HG03457 (cell line): ENCODE measurements around the gene ZDHHC22.

Experiments used
- ATAC-seq: cut with Tn5 transposase; IDR thresholded peaks from one replicate; pipeline ENCODE4 v1.9.1; 2021; ENCODE audit warnings: moderate number of reproducible peaks; ENCODE audit not compliant: unreplicated experiment

ZDHHC22 gene

DNA sequence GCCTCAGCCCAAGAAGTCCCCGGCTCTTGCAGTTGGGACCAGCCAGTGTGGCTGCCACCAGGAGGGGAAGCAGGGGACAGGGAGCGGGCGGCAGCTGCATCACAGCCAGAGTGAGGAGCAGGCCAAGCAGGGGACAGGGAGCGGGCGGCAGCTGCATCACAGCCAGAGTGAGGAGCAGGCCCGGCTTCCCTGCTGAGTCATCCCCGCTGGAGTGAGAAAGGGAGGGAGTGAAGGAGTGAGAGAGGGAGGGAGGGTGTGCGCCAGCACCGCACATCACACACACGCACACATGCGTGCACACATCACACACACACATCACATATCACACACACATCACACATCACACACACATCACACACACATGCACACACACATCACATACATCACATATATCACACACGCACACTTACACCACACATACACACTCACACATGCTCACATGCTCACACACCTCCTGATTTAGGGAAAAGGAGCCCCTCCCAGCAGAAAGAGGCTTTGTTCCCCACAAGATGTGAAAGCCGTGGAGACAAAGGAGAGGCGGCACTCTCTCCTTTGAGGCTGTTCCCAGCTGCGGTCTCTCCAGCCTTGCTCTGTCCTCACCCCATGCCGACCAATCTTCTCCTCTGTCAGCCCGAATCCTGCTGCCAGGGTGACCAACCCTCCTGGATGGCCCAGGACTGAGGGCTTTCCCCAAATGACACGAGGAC, 16.7 kb upstream of the ZDHHC22 start:
- ATAC-seq: no peak

- no peak for ATAC-seq
These were observed 16.1 kb upstream of the ZDHHC22 start for GRCh38 chr14:77157740-77158139.

DNA sequence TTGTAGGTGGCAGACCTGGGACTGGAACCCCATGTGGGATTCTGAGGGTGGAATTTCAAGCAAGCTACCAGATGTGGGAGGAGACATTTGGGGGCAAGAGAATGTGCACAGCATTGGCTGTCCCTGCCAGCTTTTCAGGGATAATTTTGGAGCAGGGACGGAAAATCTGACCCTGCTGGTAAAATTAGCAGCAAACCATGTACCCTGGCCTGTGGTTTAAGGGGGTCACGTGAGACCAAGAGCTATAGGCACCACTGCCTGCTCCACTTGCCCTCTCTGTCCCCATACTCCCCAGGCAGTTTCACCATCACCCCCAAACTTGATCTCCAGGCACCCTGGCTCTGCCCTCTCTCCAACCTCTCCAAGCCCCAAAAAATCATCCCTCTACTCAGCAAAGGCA, 13.5 kb upstream of the ZDHHC22 start:
- ATAC-seq: no peak

DNA sequence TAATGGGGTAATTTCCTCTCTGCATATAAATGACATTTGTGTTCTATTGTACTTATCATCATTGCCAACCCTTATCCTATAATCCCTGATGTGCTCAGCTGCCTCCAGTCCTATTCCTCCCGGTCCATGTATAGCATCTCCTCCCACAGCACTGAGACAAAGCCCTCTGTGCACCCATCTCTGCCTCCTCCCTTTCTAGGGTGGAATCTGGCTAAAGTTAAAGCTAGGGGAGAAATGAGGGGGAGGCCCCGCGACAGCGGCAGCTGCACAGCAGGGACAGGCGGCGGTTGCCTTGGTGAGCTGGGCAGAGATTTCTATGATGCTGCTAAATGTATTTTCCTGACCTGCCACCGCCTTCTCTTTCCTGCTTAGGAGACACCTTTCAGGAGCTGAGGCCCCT, 12.8 kb upstream of the ZDHHC22 start:
- no peak for ATAC-seq

GRCh38 chr14:77153802-77154201, 12.2 kb upstream of the ZDHHC22 start:
- ATAC-seq: no peak

GRCh38 chr14:77151918-77152588, 10.5 kb upstream of the ZDHHC22 start:
- no peak for ATAC-seq

DNA sequence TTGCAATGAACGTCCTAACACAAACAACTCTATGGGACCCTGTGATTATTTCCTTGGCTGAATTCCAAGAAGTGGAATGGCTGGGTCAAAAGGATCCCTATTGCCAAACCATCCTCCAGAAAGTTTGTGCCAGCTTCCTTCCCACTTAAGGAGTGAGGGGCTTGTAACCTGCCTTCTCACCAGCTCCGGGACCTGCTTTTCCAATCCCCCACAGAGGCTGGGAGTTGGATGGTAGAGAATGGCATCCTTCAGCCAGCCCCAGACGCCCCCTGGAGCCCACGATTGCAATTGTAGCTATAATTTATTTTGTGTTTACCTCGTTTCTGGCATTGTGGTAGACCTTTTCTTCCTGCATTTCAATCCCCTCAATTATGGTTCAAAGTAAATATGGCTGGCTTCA, 9.7 kb upstream of the ZDHHC22 start:
- no peak for ATAC-seq

- ATAC-seq: no peak
These were observed 7.1 kb upstream of the ZDHHC22 start for GRCh38 chr14:77148510-77149231.

GRCh38 chr14:77145975-77146740, 4.6 kb upstream of the ZDHHC22 start:
- no peak for ATAC-seq

GRCh38 chr14:77144412-77145115, 3.0 kb upstream of the ZDHHC22 start:
- no peak for ATAC-seq

GRCh38 chr14:77143071-77143470, 1.5 kb upstream of the ZDHHC22 start:
- ATAC-seq: no peak

DNA sequence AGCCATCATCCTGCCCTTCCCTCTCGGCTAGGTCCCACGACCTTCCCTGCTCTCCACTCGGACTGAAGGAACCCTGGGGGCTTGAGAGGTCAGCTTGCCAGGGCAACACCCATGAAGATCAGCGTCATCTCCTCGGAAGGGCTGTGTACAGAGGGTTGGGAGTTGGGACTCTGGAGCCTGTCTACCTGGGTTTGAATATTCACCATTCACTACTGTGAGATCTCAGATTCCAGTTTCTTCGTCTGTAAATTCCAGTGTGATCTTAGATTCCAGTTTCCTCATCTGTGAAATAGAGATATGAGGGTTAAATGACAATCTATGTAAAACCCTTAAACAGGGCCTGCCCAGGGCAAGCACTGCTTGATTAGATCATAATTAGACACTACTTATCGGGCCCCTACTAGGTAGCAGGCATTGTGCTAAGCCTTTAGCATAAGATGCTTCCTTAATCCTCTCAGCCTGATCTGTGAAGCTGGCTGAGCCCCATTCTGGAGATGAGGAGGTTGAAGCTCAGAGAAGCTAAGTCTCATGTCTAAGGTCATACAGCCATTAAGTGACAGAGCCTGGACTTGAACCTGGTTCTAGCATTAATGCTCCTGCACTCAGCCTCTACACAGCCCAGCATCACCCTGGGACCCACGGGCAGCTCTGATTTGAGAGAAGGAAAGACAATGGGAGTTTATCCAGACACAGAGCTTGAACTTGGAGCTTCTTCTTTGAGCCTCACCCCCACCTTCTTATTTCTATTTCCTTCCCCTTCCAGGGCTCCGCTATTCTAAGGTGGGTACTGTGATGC, 612 bp upstream of the ZDHHC22 start:
- no peak for ATAC-seq

DNA sequence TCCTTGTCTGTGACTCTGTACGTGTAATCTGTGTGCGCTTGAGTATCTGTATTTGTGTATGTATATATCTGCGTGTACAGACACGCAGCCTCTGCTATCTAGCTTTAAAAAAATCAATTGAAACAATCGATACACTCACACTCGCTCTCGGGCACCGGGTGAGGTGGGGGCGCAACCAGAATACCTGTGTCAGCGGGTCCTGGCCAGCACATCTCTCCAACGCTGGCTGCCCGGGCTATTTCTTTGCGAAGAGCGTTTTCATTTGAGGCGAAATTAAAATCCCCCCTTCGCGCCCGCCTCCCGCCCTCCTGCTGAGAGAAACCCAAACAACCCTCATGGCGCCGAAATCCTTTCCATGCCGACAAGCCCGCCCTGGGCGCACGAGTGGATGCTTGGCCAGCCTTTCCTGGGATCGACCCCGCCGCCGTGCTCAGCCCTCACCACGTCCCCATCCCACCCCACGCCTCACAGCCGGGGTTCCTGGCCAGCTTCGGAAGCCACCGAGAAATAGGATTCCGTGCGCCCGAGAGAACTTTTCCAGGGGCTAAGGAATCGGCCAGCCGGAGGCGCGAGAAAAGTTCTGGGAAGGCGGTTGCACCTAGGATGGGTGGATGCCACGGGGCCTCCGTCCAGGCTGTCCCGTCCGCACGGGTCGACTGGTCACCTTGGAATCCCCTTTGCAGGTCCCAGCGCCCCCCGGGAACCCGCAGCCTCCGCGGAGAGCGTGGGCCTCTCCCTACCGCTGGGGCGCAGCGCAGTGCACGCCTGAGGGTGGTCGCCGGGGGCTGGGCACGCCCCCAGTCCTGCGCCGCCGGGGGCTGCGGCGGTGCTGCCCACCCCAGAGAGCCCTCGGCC, 1.0 kb downstream of the ZDHHC22 start:
- ATAC-seq: no peak

DNA sequence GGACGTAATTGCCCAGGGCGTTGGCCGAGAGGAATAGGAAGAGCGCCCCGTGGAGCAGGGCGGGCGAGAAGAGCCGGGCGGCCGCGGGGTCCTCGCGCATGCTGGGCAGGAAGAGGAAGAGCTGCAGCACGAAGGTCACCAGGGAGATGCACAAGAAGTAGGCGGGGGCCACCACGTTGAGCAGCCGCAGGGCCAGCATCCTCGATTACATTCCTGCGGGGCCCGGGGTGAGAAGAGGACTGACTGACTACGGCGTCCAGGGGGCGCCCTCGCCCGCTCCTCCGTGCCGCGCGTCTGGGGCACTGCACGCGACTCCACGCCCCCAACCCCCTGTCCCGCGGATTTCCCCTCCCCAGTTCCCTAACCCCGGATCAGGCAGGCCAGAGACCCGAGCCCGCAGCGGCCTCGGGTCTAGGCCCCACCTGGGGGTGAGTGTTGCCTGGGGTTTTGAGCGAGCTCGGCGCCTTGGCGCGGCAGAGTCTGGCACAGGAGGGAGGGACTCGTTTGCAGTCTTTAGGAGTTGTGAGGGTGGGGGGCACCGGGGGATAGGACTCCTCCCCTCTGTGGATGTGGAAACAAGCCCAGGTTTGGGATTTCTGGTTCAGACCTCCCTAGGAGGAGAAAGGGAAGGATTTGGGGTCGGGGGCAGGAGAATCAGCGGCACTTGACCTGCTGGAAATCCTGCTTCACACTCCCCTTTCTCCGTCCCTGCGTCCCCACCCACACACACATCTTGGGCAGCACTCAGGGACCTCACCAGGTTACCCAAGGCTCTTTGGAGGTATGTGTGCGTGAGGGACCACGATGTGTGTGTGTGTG, 1.8 kb downstream of the ZDHHC22 start:
- no peak for ATAC-seq

DNA sequence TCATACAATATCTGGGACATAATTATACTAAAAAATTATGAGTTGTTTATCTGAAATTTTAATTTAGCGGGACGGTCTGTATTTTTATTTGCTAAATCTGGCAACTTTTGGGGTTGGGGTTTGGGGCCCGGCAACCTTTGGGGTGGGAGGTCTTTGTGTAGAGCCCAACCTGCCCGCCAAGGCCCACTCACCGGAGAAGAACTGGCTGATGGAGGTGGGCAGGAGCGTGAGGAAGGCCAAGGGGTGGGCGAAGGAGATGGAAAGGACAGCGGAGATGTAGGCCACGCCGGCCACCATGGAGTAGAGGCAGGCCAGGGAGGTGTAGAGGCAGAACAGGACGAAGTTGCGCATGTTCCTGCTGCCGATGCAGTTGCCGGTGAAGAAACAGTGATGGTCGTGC, 2.6 kb downstream of the ZDHHC22 start:
- no peak for ATAC-seq

GRCh38 chr14:77133720-77134338, 7.8 kb downstream of the ZDHHC22 start:
- ATAC-seq: no peak

DNA sequence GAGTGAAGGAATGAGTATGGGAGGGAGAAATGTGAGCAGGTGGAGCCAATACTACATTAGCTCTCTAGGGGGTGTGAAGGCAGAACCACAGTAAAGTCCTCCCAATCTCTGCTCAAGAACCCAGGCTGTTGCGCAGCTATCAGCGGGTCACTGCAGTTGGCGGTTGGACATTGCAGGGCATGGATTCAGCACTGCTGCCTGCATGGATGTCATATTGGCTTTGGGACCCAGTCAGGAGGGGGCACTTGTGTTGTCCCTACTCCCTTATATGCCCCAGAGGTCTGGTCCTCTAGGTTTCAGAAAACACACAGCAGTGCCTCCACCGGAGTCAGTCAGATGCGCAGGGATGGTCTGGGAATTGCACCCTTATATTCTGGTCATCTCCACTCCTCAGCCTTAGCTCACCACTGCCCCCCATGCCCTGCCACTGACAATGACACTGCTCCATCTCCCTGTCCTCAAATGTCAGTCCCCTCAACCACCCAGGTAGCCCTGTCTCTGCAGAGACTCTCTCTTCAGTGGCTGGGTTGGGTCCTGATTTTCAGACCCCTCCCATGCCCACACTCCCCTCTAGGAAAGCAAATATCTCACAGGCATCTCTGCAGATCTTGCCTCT, 9.6 kb downstream of the ZDHHC22 start:
- ATAC-seq: no peak
